HepG2 (cell line): Measurements from ENCODE around the gene WDR45B. TPM values are rescaled to one million over a fixed set of nuclear protein-coding genes. Genes with fewer than 3 reads are reported as not detected.
A peak's percentile ranks its signal among the peaks of the same experiment; 100 is the strongest.

Experiments
- ATAC-seq: fragments of 200-7000 bp; cut with Tn5 transposase; 3 replicates; pipeline ENCODE4 v1.9.1; 2020; ENCODE audit warnings: mild to moderate bottlenecking, moderate library complexity
- BruUV-seq: library from RNA; stranded (reverse); fragments of 400-500 nt; replicated peaks from 2 replicates; lab custom pipeline; 2021; lab: Mats Ljungman, UMichigan
- CTCF ChIA-PET: fragments of 300-600 bp; formaldehyde crosslinking; extraction: SDS; loops from one replicate; lab custom pipeline; 2021; ENCODE audit warnings: low total read pairs, inconsistent platforms, low intra/inter-chr PET ratio; lab: Yijun Ruan, JAX
- POLR2A ChIA-PET: fragments of 350-600 bp; sonication (Branson Sonifier 250); formaldehyde crosslinking; loops from one replicate; lab custom pipeline; 2020; ENCODE audit warnings: antibody characterized with exemption, inconsistent platforms; lab: Yijun Ruan, JAX
- DNase-seq: peaks from one replicate; pipeline ENCODE4 v3.0.0-alpha.2; 2015; ENCODE audit warnings: low spot score
- FAIRE-seq: peaks from 3 replicates; lab custom pipeline; 2011; peaks lifted over from hg19 to GRCh38; lab: Jason Lieb, UNC
- H2AFZ ChIP-seq: one replicate; pipeline ENCODE4 v1.6.1; 2011; ENCODE audit warnings: low read length, inconsistent platforms
- H3K27ac ChIP-seq: fragments of 300-600 bp; 3 replicates; pipeline ENCODE4 v1.8.0; 2011; ENCODE audit warnings: mixed run types, mild to moderate bottlenecking, mixed read lengths, low read length, inconsistent platforms; ENCODE audit not compliant: insufficient read depth; ENCODE audit errors: extremely low read length
- H3K27me3 ChIP-seq, 2 experiments: fragments of 200-600 bp in 1 of 2; 2 replicates in 1 of 2; 3 replicates in 1 of 2; pipeline versions ENCODE4 v1.6.0 to v1.8.0; 2011; ENCODE audit warnings: low read length in 2 of 2, mild to moderate bottlenecking in 2 of 2, moderate library complexity in 2 of 2, inconsistent platforms in 1 of 2; ENCODE audit not compliant: insufficient read depth in 2 of 2, control insufficient read depth in 1 of 2
- H3K36me3 ChIP-seq, 2 experiments: fragments of 200-600 bp in 1 of 2; replicated peaks in 1 of 2; 2 replicates in 1 of 2; 3 replicates in 1 of 2; pipeline versions ENCODE4 v1.5.1 to v1.8.0; 2011; ENCODE audit warnings: low read length in 2 of 2, inconsistent platforms in 1 of 2; ENCODE audit not compliant: insufficient read depth in 2 of 2, control insufficient read depth in 1 of 2
- H3K4me1 ChIP-seq: 2 replicates; pipeline ENCODE4 v1.5.1; 2012; ENCODE audit warnings: low read length, inconsistent platforms; ENCODE audit not compliant: insufficient read depth
- H3K4me2 ChIP-seq: 2 replicates; pipeline ENCODE4 v1.6.0; 2011; ENCODE audit warnings: low read depth, low read length, inconsistent platforms
- H3K4me3 ChIP-seq, 3 experiments: fragments of 200-600 bp in 1 of 3; sonication (generic), shearing (Covaris generic) in 1 of 3; replicated peaks in 1 of 3; 2 replicates each; pipeline ENCODE4 v1.5.1; 2011 to 2016; ENCODE audit warnings: low read length in 3 of 3, inconsistent platforms in 2 of 3, low read depth in 2 of 3, mild to moderate bottlenecking in 2 of 3, control low read depth in 1 of 3, mixed read lengths in 1 of 3; ENCODE audit not compliant: insufficient read depth in 1 of 3
- H3K79me2 ChIP-seq: one replicate; pipeline ENCODE4 v1.6.1; 2011; ENCODE audit warnings: low read length, inconsistent platforms; ENCODE audit not compliant: insufficient read depth
- H3K9ac ChIP-seq: 2 replicates; pipeline ENCODE4 v1.6.0; 2011; ENCODE audit warnings: mild to moderate bottlenecking, low read depth, low read length, inconsistent platforms; ENCODE audit not compliant: insufficient read depth
- H3K9me3 ChIP-seq: 2 replicates; pipeline ENCODE4 v1.5.1; 2012; ENCODE audit warnings: mild to moderate bottlenecking, low read length
- H4K20me1 ChIP-seq: 2 replicates; pipeline ENCODE4 v1.6.0; 2011; ENCODE audit warnings: inconsistent platforms, mild to moderate bottlenecking, low read length, moderate library complexity; ENCODE audit not compliant: insufficient read depth
- AGO2 ChIP-seq: fragments of 200-400 bp; formaldehyde crosslinking; optimal IDR thresholded peaks from 2 replicates; pipeline ENCODE3; 2017; ENCODE audit warnings: mild to moderate bottlenecking, low read depth, low read length, moderate library complexity
- ETV5 ChIP-seq: IDR thresholded peaks from 2 replicates; pipeline ENCODE4 v1.6.1; 2018; ENCODE audit warnings: missing biosample characterization, missing genetic modification reagents, inconsistent platforms, borderline replicate concordance
- MZF1 ChIP-seq: sonication (generic); formaldehyde crosslinking; IDR thresholded peaks from 2 replicates; pipeline ENCODE4 v1.8.1; 2023; ENCODE audit warnings: mild to moderate bottlenecking, missing genetic modification reagents, borderline replicate concordance
- POLR2G ChIP-seq: fragments of 200-400 bp; formaldehyde crosslinking; IDR thresholded peaks from 2 replicates; pipeline ENCODE4 v1.6.1; 2018; ENCODE audit warnings: mild to moderate bottlenecking, low read depth, low read length, moderate library complexity
- RXRA ChIP-seq: sonication (generic); formaldehyde crosslinking; IDR thresholded peaks from 2 replicates; pipeline ENCODE4 v1.5.1; 2020; ENCODE audit warnings: missing genetic modification reagents
- THAP11 ChIP-seq: IDR thresholded peaks from 2 replicates; pipeline ENCODE4 v1.6.1; 2016; ENCODE audit warnings: missing biosample characterization, missing genetic modification reagents
- ZNF296 ChIP-seq: sonication (generic); formaldehyde crosslinking; conservative IDR thresholded peaks from 2 replicates; pipeline ENCODE4 v1.5.0; 2020; ENCODE audit warnings: mild to moderate bottlenecking, missing genetic modification reagents
- WGBS: methylation state at CpG from one replicate; pipeline ENCODE4 v1.1.6; 2017; ENCODE audit warnings: low lambda C conversion rate; 5-methylcytosine and 5-hydroxymethylcytosine counted together
- in situ Hi-C: cut with HindIII; loops from 2 replicates; pipeline ENCODE4 v1.10.0; 2017; ENCODE audit warnings: low pct_unique_long_range_greater_than_20kb; ENCODE audit not compliant: extremely low pct_ligation_motif_present
- intact Hi-C: fragments of 100-400 bp; cut with micrococcal nuclease; formaldehyde crosslinking; loops from one replicate; pipeline ENCODE4 v1.10.0; 2022; ENCODE audit not compliant: unreplicated experiment
- polyA plus RNA-seq, 8 experiments: library from polyadenylated mRNA; depleted of rRNA in 3 of 8; stranded (reverse) in 7 of 8; unstranded in 1 of 8; fragments of >200 nt; fragmentation: Illumina TruSeq in 4 of 8; extraction: Trizol in 4 of 8; gene quantifications; 2 replicates each; pipeline versions ENCODE4 v1.2.1 to v1.2.3, GENCODE V29; 2011 to 2016; ENCODE audit warnings: low read depth in 4 of 8, missing spikeins in 1 of 8, mixed read lengths in 1 of 8; ENCODE audit not compliant: insufficient read depth in 1 of 8
- total RNA-seq, 5 experiments: library from RNA; depleted of rRNA; stranded (reverse); fragments of >200 nt; fragmentation: Illumina TruSeq; extraction: Trizol; gene quantifications; 2 replicates each; pipeline ENCODE4 v1.2.3, GENCODE V29; 2016; ENCODE audit warnings: low read depth in 1 of 5
- TF ChIP-seq, protein P1 (sequence below): sonication (generic); formaldehyde crosslinking; IDR thresholded peaks from 2 replicates; pipeline ENCODE4 v1.8.0; 2022; ENCODE audit warnings: mild to moderate bottlenecking, missing genetic modification reagents

WDR45B gene
- total and polyA plus RNA-seq, 2 of the 13 experiments (the other 11 are each of a cell fraction or from before 2014, with no cell fraction given) = 86.2 to 155 TPM

DNA sequence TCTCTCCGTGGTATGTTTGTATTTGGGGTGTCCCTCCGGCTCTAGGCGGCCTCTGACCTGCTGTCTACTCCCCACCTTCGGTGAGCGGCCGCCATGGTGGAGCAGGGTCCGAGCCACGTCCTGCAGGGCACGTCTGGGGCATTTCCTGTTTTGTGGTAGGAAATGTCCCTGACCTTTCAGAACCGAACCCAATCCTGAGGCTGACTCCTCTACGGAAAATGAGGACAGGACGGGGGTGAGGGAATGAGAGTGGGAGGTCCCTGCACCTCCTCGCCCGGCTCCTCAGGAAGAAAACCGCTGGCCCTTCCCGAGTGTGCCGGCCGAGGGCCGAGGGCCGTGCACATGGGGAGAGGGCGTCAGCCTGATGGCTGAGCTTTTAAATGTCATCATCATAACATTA is 45.8 kb downstream of the WDR45B start:
- no peaks in the 10 kb centered on the region for H3K27me3 ChIP-seq
- no peak for ATAC-seq
- H2AFZ ChIP-seq = no peak overlapping the region
- no peaks in the 10 kb centered on the region for H3K9me3 ChIP-seq
- H3K4me3 ChIP-seq = no peak overlapping the region
- 94% methylated on average over 21 of the region's 21 CpGs for WGBS
- H3K27ac ChIP-seq = no peak overlapping the region
- ChIA-PET POLR2A (interaction anchor here (1.5 kb wide), 1 partner anchor 34 kb away, joined by 6 read pairs; no protein-coding TSS in a partner anchor), CTCF (no interaction called here)
- no peak overlapping the region for H3K9ac ChIP-seq
- H4K20me1 ChIP-seq = peaks cover 14% of the 10 kb centered on the region; the same call in 1 of the 2 replicates
- H3K4me1 ChIP-seq = peaks cover 14% of the 10 kb centered on the region
- intact Hi-C loops = no loop called here
- no peaks in the 10 kb centered on the region for H3K79me2 ChIP-seq
- in situ Hi-C loops = no loop called here
- DNase-seq = no peak
- no TSS peak for BruUV-seq
- TF ChIP-seq ETV5 (CRISPR knock-in tag) (0 out of 2 replicates have a peak, but pooled peaks have one; percentile 27), THAP11 (CRISPR knock-in tag) (no peak), MZF1 (CRISPR knock-in tag) (no peak), AGO2 (peak; percentile 52), RXRA (CRISPR knock-in tag) (0 out of 2 replicates have a peak, but pooled peaks have one; percentile 24), POLR2G (peak; percentile 52), ZNF296 (CRISPR knock-in tag) (0 out of 2 replicates have a peak, but pooled peaks have one; percentile 34)
- TF ChIP-seq, protein P1, sequence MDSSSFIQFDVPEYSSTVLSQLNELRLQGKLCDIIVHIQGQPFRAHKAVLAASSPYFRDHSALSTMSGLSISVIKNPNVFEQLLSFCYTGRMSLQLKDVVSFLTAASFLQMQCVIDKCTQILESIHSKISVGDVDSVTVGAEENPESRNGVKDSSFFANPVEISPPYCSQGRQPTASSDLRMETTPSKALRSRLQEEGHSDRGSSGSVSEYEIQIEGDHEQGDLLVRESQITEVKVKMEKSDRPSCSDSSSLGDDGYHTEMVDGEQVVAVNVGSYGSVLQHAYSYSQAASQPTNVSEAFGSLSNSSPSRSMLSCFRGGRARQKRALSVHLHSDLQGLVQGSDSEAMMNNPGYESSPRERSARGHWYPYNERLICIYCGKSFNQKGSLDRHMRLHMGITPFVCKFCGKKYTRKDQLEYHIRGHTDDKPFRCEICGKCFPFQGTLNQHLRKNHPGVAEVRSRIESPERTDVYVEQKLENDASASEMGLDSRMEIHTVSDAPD = peak; percentile 30; the same call in 1 of the 2 replicates
- no peak overlapping the region for H3K4me2 ChIP-seq
- peaks cover 41 to 66% of the 10 kb centered on the region in 2 experiments for H3K36me3 ChIP-seq
- FAIRE-seq = no peak
